Keratinocyte (primary cell): ENCODE measurements around the gene PARP11. TPM values are rescaled to one million over a fixed set of nuclear protein-coding genes. Genes with fewer than 3 reads are reported as not detected.

Source experiments
- DNase-seq: peaks from one replicate; pipeline ENCODE4 v3.0.0-alpha.2; 2011; ENCODE audit warnings: low read depth, missing footprints, low spot score
- FAIRE-seq: peaks from 2 replicates; lab custom pipeline; 2011; peaks lifted over from hg19 to GRCh38; lab: Jason Lieb, UNC
- H2AFZ ChIP-seq: 2 replicates; pipeline ENCODE4 v1.6.0; 2012; ENCODE audit warnings: low read length, control low read depth, inconsistent platforms; ENCODE audit not compliant: control insufficient read depth
- H3K27ac ChIP-seq: 2 replicates; pipeline ENCODE4 v1.5.1; 2011; ENCODE audit warnings: low read length; ENCODE audit not compliant: control insufficient read depth, insufficient read depth
- H3K27me3 ChIP-seq: 3 replicates; pipeline ENCODE4 v1.6.0; 2011; ENCODE audit warnings: low read length; ENCODE audit not compliant: control insufficient read depth, insufficient read depth; ENCODE audit errors: extremely low read depth
- H3K36me3 ChIP-seq, 2 experiments: 2 replicates in 1 of 2; 3 replicates in 1 of 2; pipeline ENCODE4 v1.5.1; 2011; ENCODE audit warnings: low read length in 2 of 2, mild to moderate bottlenecking in 1 of 2; ENCODE audit not compliant: control insufficient read depth in 2 of 2, insufficient read depth in 2 of 2; ENCODE audit errors: extremely low read depth in 1 of 2
- H3K4me1 ChIP-seq: 3 replicates; pipeline ENCODE4 v1.5.1; 2011; ENCODE audit warnings: low read length; ENCODE audit not compliant: control insufficient read depth, insufficient read depth; ENCODE audit errors: extremely low read depth
- H3K4me2 ChIP-seq: 3 replicates; pipeline ENCODE4 v1.6.0; 2011; ENCODE audit warnings: low read depth, low read length; ENCODE audit not compliant: control insufficient read depth, insufficient read depth; ENCODE audit errors: extremely low read depth
- H3K4me3 ChIP-seq, 3 experiments: fragments of 200-600 bp in 1 of 3; sonication (generic) in 1 of 3; 2 replicates in 2 of 3; 3 replicates in 1 of 3; pipeline ENCODE4 v1.5.1; 2011 to 2016; ENCODE audit warnings: low read length in 3 of 3, mild to moderate bottlenecking in 3 of 3, control low read depth in 2 of 3, inconsistent platforms in 1 of 3, low read depth in 1 of 3, mixed read lengths in 1 of 3, mixed run types in 1 of 3, moderate library complexity in 1 of 3; ENCODE audit not compliant: control insufficient read depth in 2 of 3, insufficient read depth in 2 of 3; ENCODE audit errors: extremely low read depth in 1 of 3
- H3K79me2 ChIP-seq: 2 replicates; pipeline ENCODE4 v1.6.0; 2012; ENCODE audit warnings: low read length; ENCODE audit not compliant: control insufficient read depth, insufficient read depth
- H3K9ac ChIP-seq: 3 replicates; pipeline ENCODE4 v1.6.0; 2011; ENCODE audit warnings: low read length; ENCODE audit not compliant: control insufficient read depth, insufficient read depth; ENCODE audit errors: extremely low read depth
- H3K9me1 ChIP-seq: 3 replicates; pipeline ENCODE4 v1.6.0; 2011; ENCODE audit warnings: low read length; ENCODE audit not compliant: control insufficient read depth, insufficient read depth; ENCODE audit errors: extremely low read depth
- H3K9me3 ChIP-seq: 2 replicates; pipeline ENCODE4 v1.5.1; 2012; ENCODE audit warnings: low read depth, low read length; ENCODE audit not compliant: control insufficient read depth
- H4K20me1 ChIP-seq: 3 replicates; pipeline ENCODE4 v1.6.0; 2011; ENCODE audit warnings: low read length; ENCODE audit not compliant: control insufficient read depth, insufficient read depth; ENCODE audit errors: extremely low read depth
- EZH2 ChIP-seq: IDR thresholded peaks from one replicate; pipeline ENCODE4 v1.6.1; 2012; ENCODE audit warnings: inconsistent platforms, mild to moderate bottlenecking, low read length, moderate library complexity
- dilution Hi-C: fragments of 300-500 bp; cut with MboI; formaldehyde crosslinking; loops from one replicate; pipeline ENCODE4 v1.7.0; 2020; ENCODE audit warnings: low sequenced_read_pairs; ENCODE audit not compliant: extremely low pct_ligation_motif_present
- polyA plus RNA-seq, 5 experiments: library from polyadenylated mRNA; depleted of rRNA in 3 of 5; stranded (reverse) in 3 of 5; stranded (forward) in 1 of 5; unstranded in 1 of 5; fragments of >200 nt; gene quantifications; 1 replicate in 1 of 5; 2 replicates in 3 of 5; 3 replicates in 1 of 5; pipeline versions ENCODE4 v1.2.1 to v1.2.3, GENCODE V29; 2011 to 2012; ENCODE audit warnings: missing spikeins in 2 of 5, low read depth in 1 of 5, low replicate concordance in 1 of 5
- TF ChIP-seq, protein P1 (sequence below), 3 experiments: IDR thresholded peaks in 1 of 3; conservative IDR thresholded peaks in 1 of 3; optimal IDR thresholded peaks in 1 of 3; 2 replicates in 2 of 3; 3 replicates in 1 of 3; pipeline versions ENCODE3 to v1.5.1; 2011; ENCODE audit warnings: low read length in 3 of 3, mild to moderate bottlenecking in 3 of 3, moderate library complexity in 2 of 3, control low read depth in 1 of 3, inconsistent platforms in 1 of 3; ENCODE audit not compliant: insufficient read depth in 2 of 3; ENCODE audit errors: extremely low read depth in 1 of 3

Gene PARP11
- polyA plus RNA-seq, 1 donor (not counting 4 experiments of a cell fraction or from before 2014, with no cell fraction given), result 5.4 TPM

DNA sequence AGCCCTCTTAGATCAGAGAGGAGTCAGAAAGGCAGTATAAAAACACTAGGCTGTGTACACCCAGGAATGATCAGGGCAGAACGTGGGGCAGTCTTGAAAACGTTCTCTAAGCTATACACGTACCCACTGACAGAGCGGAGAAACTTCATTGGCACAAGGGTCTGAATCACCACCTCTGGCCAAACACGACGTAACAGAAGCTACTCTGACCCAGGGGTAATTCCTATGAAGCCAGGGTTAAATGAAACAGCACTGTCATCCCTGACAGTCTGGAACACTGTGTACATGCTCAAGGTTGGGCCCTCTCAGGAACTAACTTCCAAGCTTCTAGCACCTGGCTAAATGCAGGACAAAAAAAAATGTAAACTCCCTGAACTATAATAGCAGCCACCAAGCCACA, 38.4 kb downstream of the PARP11 start:
- dilution Hi-C loops, result no loop called here
- no peaks in the 10 kb centered on the region for H3K79me2 ChIP-seq
- FAIRE-seq (no peak), DNase-seq (no peak)
- H3K36me3 ChIP-seq, result no peaks in the 10 kb centered on the region
- no peaks in the 10 kb centered on the region for H3K9me3 ChIP-seq
- H3K4me2 ChIP-seq, result no peak overlapping the region
- no peak overlapping the region for H3K27ac ChIP-seq
- no peaks in the 10 kb centered on the region for H4K20me1 ChIP-seq
- TF ChIP-seq, protein P1, sequence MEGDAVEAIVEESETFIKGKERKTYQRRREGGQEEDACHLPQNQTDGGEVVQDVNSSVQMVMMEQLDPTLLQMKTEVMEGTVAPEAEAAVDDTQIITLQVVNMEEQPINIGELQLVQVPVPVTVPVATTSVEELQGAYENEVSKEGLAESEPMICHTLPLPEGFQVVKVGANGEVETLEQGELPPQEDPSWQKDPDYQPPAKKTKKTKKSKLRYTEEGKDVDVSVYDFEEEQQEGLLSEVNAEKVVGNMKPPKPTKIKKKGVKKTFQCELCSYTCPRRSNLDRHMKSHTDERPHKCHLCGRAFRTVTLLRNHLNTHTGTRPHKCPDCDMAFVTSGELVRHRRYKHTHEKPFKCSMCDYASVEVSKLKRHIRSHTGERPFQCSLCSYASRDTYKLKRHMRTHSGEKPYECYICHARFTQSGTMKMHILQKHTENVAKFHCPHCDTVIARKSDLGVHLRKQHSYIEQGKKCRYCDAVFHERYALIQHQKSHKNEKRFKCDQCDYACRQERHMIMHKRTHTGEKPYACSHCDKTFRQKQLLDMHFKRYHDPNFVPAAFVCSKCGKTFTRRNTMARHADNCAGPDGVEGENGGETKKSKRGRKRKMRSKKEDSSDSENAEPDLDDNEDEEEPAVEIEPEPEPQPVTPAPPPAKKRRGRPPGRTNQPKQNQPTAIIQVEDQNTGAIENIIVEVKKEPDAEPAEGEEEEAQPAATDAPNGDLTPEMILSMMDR (optimal IDR thresholded peaks at IDR 0.05 in 1 of 3, IDR thresholded peaks at IDR 0.05 in 1 of 3, conservative IDR thresholded peaks at IDR 0.05 in 1 of 3; ENCODE audit: extremely low read depth in 1 of 3, insufficient read depth in 2 of 3, low read length in 3 of 3), result no peak
- TF ChIP-seq EZH2, result no peak
- no peak overlapping the region for H3K4me3 ChIP-seq
- H2AFZ ChIP-seq, result no peak overlapping the region
- no peaks in the 10 kb centered on the region for H3K27me3 ChIP-seq
- no peak overlapping the region for H3K9ac ChIP-seq
- H3K4me1 ChIP-seq, result no peaks in the 10 kb centered on the region
- H3K9me1 ChIP-seq, result no peaks in the 10 kb centered on the region

DNA sequence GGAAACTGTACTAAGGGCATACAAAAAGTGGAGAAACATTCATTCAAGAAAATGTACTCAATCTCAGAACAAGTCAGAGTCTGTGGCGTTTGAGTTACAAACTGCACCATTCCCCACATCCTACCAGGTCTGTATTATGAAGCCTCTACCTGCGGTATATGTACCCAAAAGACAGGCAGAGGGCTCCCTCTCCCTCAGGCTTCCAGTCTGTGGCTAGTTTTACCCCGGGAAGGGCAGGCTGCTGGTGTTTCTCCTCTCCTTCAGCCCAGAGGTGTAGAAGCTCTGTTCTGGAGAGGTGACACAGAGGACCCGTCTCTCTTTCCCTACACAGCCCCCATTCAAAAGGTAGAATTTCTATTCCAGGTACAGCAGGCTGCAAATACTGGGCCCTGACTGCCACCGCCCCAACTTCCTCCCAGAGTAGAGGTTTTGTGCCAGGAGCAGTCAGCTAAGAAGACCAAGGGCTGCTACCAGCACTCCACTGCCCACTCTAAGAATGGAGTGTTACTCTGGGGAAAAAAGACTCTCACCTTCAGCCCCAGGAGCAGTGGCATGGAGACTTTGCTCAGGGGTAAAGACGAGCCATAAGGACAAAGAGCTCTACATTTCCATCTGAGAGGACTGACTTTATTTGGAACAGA, 39.4 kb downstream of the PARP11 start:
- Histone ChIP-seq H3K4me2 (no peak overlapping the region), H3K27ac (no peak overlapping the region), H3K79me2 (no peaks in the 10 kb centered on the region), H4K20me1 (no peaks in the 10 kb centered on the region), H2AFZ (no peak overlapping the region), H3K4me1 (no peaks in the 10 kb centered on the region), H3K36me3 (no peaks in the 10 kb centered on the region), H3K27me3 (no peaks in the 10 kb centered on the region), H3K4me3 (no peak overlapping the region), H3K9ac (no peak overlapping the region), H3K9me3 (no peaks in the 10 kb centered on the region), H3K9me1 (no peaks in the 10 kb centered on the region)
- dilution Hi-C loops, result no loop called here
- TF ChIP-seq EZH2, result no peak
- TF ChIP-seq, protein P1 (optimal IDR thresholded peaks at IDR 0.05 in 1 of 3, IDR thresholded peaks at IDR 0.05 in 1 of 3, conservative IDR thresholded peaks at IDR 0.05 in 1 of 3; ENCODE audit: extremely low read depth in 1 of 3, insufficient read depth in 2 of 3, low read length in 3 of 3), result peak in 1 of 3 experiments; percentile 2
- no peak for DNase-seq
- FAIRE-seq, result no peak
